Measurements from ENCODE around the gene EHD4. TPM values are rescaled to one million over a fixed set of nuclear protein-coding genes. Genes with fewer than 3 reads are reported as not detected.

The EHD4 gene
- total RNA-seq, 1 donor from 2014 or later, result 24.6 TPM

DNA sequence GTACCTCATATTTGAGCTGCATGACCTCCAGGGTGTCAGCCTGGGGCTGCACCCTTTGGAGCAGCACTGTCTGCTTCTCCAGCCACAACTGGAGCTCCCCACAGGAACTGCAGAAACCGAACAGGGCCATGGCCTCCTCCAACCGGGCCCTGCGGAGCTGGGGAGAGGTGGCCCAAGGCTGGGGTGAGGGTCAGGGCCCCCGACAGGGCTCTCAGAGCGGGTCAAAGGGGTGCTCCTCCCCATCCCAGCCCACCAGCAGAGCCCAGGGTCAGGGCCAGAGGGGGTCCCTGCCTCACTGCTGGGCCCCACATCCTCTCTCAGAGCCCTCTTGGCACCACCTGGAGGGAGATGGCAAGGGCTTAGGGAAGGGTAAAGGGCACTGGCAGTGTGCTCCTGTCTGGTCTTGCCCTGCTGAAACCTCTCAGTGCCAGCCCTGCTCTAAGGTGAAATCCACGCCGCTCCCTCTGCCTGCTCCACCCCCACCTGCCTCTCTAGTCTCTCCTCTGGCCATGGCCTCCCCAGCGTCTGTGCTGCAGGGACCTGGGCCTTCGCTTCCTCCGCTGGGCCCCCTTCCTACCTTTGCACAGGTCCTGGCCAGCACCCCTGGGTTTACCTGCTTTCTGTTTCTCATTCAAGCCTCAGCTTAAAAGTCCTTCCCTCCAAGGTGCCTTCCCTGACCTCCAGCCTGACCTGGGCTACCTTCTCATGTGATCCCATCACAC lies 92.0 kb downstream of the EHD4 start:
- Histone ChIP-seq H3K9me3 (no peaks in the 10 kb centered on the region), H3K36me3 (no peaks in the 10 kb centered on the region), H3K27ac (no peak overlapping the region), H3K4me1 (peaks cover 30% of the 10 kb centered on the region), H3K27me3 (no peaks in the 10 kb centered on the region), H3K4me3 (no peak overlapping the region)
- intact Hi-C loops (cut with DNase I), result no loop called here
- TF ChIP-seq, protein P1, sequence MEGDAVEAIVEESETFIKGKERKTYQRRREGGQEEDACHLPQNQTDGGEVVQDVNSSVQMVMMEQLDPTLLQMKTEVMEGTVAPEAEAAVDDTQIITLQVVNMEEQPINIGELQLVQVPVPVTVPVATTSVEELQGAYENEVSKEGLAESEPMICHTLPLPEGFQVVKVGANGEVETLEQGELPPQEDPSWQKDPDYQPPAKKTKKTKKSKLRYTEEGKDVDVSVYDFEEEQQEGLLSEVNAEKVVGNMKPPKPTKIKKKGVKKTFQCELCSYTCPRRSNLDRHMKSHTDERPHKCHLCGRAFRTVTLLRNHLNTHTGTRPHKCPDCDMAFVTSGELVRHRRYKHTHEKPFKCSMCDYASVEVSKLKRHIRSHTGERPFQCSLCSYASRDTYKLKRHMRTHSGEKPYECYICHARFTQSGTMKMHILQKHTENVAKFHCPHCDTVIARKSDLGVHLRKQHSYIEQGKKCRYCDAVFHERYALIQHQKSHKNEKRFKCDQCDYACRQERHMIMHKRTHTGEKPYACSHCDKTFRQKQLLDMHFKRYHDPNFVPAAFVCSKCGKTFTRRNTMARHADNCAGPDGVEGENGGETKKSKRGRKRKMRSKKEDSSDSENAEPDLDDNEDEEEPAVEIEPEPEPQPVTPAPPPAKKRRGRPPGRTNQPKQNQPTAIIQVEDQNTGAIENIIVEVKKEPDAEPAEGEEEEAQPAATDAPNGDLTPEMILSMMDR (IDR thresholded peaks at IDR 0.05), result no peak
- no peak for TF ChIP-seq POLR2AphosphoS5 (IDR thresholded peaks at IDR 0.05; ENCODE audit: insufficient read depth in 1 of 2, low read depth in 1 of 2)
- TF ChIP-seq POLR2A (IDR thresholded peaks at IDR 0.05), result no peak
- no peak for DNase-seq (ENCODE audit: extremely low spot score in 2 of 2)

GRCh38 chr15:41879321-41879845 lies 93.0 kb downstream of the EHD4 start:
- intact Hi-C loops (cut with DNase I), result no loop called here
- no peaks in the 10 kb centered on the region for H3K9me3 ChIP-seq
- no peak overlapping the region for H3K27ac ChIP-seq
- no peak overlapping the region for H3K4me3 ChIP-seq
- no peaks in the 10 kb centered on the region for H3K36me3 ChIP-seq
- no peak for DNase-seq (ENCODE audit: extremely low spot score in 2 of 2)
- TF ChIP-seq, protein P1 (IDR thresholded peaks at IDR 0.05), result no peak
- no peak for TF ChIP-seq POLR2AphosphoS5 (IDR thresholded peaks at IDR 0.05; ENCODE audit: insufficient read depth in 1 of 2, low read depth in 1 of 2)
- TF ChIP-seq POLR2A (IDR thresholded peaks at IDR 0.05), result no peak
- peaks cover 30% of the 10 kb centered on the region for H3K4me1 ChIP-seq
- H3K27me3 ChIP-seq, result no peaks in the 10 kb centered on the region

DNA sequence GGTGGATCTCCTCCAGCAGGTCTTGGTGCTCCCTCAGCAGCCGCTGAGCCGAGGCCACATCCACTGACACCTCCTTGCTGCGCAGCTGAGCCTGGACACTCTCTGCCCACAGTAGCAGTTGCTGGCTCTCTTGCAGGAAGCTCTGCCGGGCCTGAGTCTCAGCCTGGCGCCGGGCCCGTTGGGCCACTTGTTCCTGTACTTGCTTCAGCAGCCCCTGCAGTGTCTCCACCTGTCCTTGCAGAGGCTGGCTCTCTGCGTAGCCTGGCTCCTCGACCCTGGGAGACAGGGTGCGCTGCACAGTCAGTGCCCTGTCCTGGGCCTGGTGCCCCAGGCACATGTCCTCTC lies 94.0 kb downstream of the EHD4 start:
- Histone ChIP-seq H3K36me3 (no peaks in the 10 kb centered on the region), H3K4me1 (peaks cover 30% of the 10 kb centered on the region), H3K9me3 (no peaks in the 10 kb centered on the region), H3K4me3 (no peak overlapping the region), H3K27me3 (no peaks in the 10 kb centered on the region), H3K27ac (no peak overlapping the region)
- no peak for DNase-seq (ENCODE audit: extremely low spot score in 2 of 2)
- TF ChIP-seq POLR2AphosphoS5 (IDR thresholded peaks at IDR 0.05; ENCODE audit: insufficient read depth in 1 of 2, low read depth in 1 of 2) (no peak), POLR2A (IDR thresholded peaks at IDR 0.05) (no peak)
- TF ChIP-seq, protein P1 (IDR thresholded peaks at IDR 0.05), result no peak
- intact Hi-C loops (cut with DNase I), result no loop called here

DNA sequence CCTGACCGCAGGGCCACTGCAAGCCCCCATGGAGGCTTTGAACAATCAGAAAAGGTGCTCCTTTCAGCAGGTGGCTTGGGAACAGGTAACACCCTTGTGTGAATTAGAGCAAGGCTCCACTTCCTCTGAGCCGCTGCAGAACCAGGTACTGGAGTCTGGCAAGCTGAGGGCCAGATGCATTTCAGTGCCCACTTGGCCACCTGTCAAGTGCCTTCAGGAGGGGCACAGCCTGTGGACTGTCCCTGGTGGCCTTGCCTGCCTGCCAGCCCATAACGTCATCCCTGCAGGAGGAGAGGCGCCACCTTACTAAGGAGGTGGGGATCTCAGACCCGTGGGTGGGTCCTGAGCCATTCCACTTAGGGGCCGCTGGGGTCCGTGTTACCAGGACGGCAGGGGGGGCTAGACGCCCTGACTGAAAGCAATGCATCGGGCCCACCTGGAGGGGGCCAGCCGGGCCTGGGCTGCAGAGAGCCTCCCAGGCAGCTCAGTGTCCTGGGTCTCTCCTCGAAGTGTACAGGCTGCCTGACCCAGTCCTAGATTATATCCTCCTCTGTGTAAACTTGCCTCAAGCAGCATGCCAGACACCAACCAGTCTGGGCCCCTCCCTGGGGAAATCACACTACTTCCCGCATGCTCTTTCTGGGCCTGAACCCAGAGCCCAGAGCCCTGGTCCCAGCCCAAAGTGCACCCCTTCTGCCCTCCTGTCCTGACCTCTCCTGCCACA lies 94.6 kb downstream of the EHD4 start:
- Histone ChIP-seq H3K36me3 (no peaks in the 10 kb centered on the region), H3K4me3 (no peak overlapping the region), H3K4me1 (peaks cover 30% of the 10 kb centered on the region), H3K27me3 (no peaks in the 10 kb centered on the region), H3K9me3 (no peaks in the 10 kb centered on the region), H3K27ac (no peak overlapping the region)
- no peak for TF ChIP-seq POLR2A (IDR thresholded peaks at IDR 0.05)
- TF ChIP-seq, protein P1 (IDR thresholded peaks at IDR 0.05), result no peak
- TF ChIP-seq POLR2AphosphoS5 (IDR thresholded peaks at IDR 0.05; ENCODE audit: insufficient read depth in 1 of 2, low read depth in 1 of 2), result no peak
- intact Hi-C loops (cut with DNase I), result no loop called here
- no peak for DNase-seq (ENCODE audit: extremely low spot score in 2 of 2)

DNA sequence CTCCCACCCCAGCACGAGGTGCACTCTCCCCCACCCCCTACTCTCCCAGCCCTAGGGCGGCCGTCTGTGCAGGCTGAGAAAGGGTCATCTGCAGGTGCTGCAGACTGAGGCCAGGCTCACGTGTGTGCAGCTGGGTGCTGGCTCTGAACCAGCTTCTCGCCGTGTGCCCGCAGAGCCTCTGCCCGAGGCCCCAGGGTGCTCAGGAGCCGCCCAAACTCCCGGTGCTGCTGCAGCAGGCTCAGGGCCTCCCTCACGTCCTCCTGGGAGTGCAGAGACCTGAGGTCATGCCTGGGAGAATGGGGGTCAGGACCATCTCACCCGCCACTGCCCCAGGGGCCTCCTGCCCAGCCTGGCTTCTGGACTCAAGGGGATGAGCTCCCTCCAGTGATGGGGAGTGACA lies 95.7 kb downstream of the EHD4 start:
- TF ChIP-seq POLR2A (IDR thresholded peaks at IDR 0.05) (no peak), POLR2AphosphoS5 (IDR thresholded peaks at IDR 0.05; ENCODE audit: insufficient read depth in 1 of 2, low read depth in 1 of 2) (no peak)
- TF ChIP-seq, protein P1 (IDR thresholded peaks at IDR 0.05), result no peak
- Histone ChIP-seq H3K36me3 (no peaks in the 10 kb centered on the region), H3K4me3 (no peak overlapping the region), H3K27ac (no peak overlapping the region), H3K4me1 (peaks cover 20% of the 10 kb centered on the region), H3K27me3 (no peaks in the 10 kb centered on the region), H3K9me3 (no peaks in the 10 kb centered on the region)
- intact Hi-C loops (cut with DNase I), result no loop called here
- DNase-seq (ENCODE audit: extremely low spot score in 2 of 2), result no peak

Measured in vagina (tissue), 2 donors.